Measurements from ENCODE around the gene HDAC9.

DNA sequence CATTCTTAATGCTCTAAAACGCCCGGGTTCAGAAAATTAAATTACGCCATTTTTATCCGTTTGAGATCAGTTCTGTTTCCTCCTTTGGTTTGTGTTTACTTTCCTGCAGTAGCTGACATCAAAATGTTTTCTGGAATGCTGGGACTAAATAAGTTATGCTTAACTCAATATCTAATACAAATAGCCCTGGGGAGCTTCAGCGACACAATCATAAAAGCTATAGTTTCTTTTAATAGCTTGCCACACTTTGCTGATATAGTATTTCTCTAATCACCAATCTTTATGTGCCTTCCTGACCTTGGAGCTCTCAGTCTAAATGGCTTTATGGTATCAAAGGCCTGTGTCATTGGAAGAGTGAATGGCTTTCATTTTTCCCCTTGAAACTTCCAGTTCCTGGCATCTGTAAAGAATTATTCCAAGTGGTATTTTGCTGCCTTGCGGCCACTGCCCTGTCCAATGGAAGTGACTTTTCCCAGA lies 202.7 kb downstream of the HDAC9 start:
- TF ChIP-seq ZFX (IDR thresholded peaks at IDR 0.05; ENCODE audit: borderline replicate concordance) = no peak
- TF ChIP-seq, protein P1, sequence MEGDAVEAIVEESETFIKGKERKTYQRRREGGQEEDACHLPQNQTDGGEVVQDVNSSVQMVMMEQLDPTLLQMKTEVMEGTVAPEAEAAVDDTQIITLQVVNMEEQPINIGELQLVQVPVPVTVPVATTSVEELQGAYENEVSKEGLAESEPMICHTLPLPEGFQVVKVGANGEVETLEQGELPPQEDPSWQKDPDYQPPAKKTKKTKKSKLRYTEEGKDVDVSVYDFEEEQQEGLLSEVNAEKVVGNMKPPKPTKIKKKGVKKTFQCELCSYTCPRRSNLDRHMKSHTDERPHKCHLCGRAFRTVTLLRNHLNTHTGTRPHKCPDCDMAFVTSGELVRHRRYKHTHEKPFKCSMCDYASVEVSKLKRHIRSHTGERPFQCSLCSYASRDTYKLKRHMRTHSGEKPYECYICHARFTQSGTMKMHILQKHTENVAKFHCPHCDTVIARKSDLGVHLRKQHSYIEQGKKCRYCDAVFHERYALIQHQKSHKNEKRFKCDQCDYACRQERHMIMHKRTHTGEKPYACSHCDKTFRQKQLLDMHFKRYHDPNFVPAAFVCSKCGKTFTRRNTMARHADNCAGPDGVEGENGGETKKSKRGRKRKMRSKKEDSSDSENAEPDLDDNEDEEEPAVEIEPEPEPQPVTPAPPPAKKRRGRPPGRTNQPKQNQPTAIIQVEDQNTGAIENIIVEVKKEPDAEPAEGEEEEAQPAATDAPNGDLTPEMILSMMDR (IDR thresholded peaks at IDR 0.05) = no peak

Measured in 22Rv1 (cell line).